Measurements from ENCODE around the gene DNAH2. TPM values are rescaled to one million over a fixed set of nuclear protein-coding genes. Genes with fewer than 3 reads are reported as not detected.

Gene DNAH2
- total RNA-seq, 5 donors from 2014 or later (not counting 1 experiment from before 2014, with no cell fraction given): not detected

DNA sequence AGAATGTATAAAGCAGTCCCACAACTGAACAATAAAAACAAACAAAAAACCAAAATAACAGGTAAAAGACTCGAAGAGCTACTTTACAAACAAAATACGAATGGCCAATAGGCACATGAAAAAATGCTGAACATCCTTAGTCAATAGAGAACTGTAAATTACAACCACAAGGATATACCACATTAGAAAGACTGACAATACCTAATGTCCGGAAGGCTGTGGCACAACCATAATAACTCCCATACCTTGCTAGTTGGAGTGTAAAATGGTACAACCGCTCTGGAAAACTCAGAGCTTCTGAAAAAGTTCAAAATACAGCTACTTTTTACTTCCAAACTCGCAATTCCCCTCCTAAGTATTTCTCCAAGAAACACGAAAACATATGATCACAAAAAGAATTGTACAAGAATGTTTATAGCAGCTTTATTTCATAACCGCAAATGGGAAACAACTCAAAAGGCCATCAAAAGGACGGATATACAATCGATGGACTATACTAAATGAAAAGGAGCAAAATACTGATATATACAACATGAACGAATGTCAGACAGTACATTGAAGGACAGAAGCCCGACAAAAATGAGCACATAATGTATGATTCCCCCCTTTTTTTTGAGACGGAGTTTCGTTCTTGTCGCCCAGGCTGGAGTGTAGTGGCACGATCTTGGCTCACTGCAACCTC lies 32.6 kb upstream of the DNAH2 start:
- Mint-ChIP-seq H3K36me3 (no peaks in the 10 kb centered on the region), H3K4me1 (peaks cover 41 to 52% (median 49%) of the 10 kb centered on the region in 3 donors), H3K27ac (peak overlapping the region; percentile 100), H3K27me3 (no peaks in the 10 kb centered on the region), H3K4me3 (peak overlapping the region; percentile 85 to 99 (median 96)), H3K9me3 (no peaks in the 10 kb centered on the region)
- Histone ChIP-seq H3K27me3 (replicated peaks in 1 of 2; ENCODE audit: control insufficient read depth in 2 of 2, extremely low read depth in 1 of 2, insufficient read depth in 2 of 2, low read length in 1 of 2) (no peaks in the 10 kb centered on the region), H3K4me1 (ENCODE audit: control insufficient read depth in 1 of 2, extremely low read depth in 1 of 2, insufficient read depth in 2 of 2, low read length in 2 of 2) (peaks cover 17 to 35% of the 10 kb centered on the region in 2 experiments), H3K36me3 (ENCODE audit: control insufficient read depth in 2 of 2, extremely low read depth in 1 of 2, insufficient read depth in 1 of 2, low read length in 1 of 2) (peaks cover 0 to 4% of the 10 kb centered on the region in 2 donors), H3K27ac (ENCODE audit: low read length) (peak overlapping the region; percentile 98), H3K9me3 (no peaks in the 10 kb centered on the region), H3K4me3 (ENCODE audit: control insufficient read depth in 1 of 2, extremely low read depth in 1 of 2, low read length in 1 of 2) (peak overlapping the region; percentile 89 to 99)
- POLR2A ChIA-PET: interaction anchor here in 1 of 2 donors (0.6 to 1.0 kb wide), 2 partner anchors 73 to 350 kb away, joined by 3 to 4 read pairs; no protein-coding TSS in a partner anchor
- ATAC-seq (replicated peaks in 1 of 4) (no peak), DNase-seq (peak in 1 of 35 experiments; percentile 33)
- 50% methylated on average over 2 of the region's 15 CpGs for WGBS (ENCODE audit: insufficient coverage)
- CTCF ChIA-PET: interaction anchor here (0.6 to 4.0 kb wide), 6 partner anchors 12 to 1286 kb away, joined by 3 to 26 read pairs (median 4); partner anchors contain the start of genes SAT2 (in 1 of the 2) and TMEM102 (in 1 of the 2)

GRCh38 chr17:7685533-7686221 lies 31.9 kb upstream of the DNAH2 start:
- Histone ChIP-seq H3K27me3 (replicated peaks in 1 of 2; ENCODE audit: control insufficient read depth in 2 of 2, extremely low read depth in 1 of 2, insufficient read depth in 2 of 2, low read length in 1 of 2) (no peaks in the 10 kb centered on the region), H3K4me3 (ENCODE audit: control insufficient read depth in 1 of 2, extremely low read depth in 1 of 2, low read length in 1 of 2) (peak overlapping the region; percentile 89 to 99), H3K36me3 (ENCODE audit: control insufficient read depth in 2 of 2, extremely low read depth in 1 of 2, insufficient read depth in 1 of 2, low read length in 1 of 2) (peaks cover 0 to 7% of the 10 kb centered on the region in 2 donors), H3K4me1 (ENCODE audit: control insufficient read depth in 1 of 2, extremely low read depth in 1 of 2, insufficient read depth in 2 of 2, low read length in 2 of 2) (peaks cover 17 to 35% of the 10 kb centered on the region in 2 experiments), H3K9me3 (no peaks in the 10 kb centered on the region), H3K27ac (ENCODE audit: low read length) (peak overlapping the region; percentile 98)
- ChIA-PET CTCF (interaction anchor here (0.5 to 4.0 kb wide), 9 partner anchors 13 to 1286 kb away, joined by 3 to 36 read pairs (median 4); partner anchors contain the start of genes FXR2 (in 1 of the 2), SAT2 (in 1 of the 2) and TMEM102 (in 1 of the 2)), POLR2A (interaction anchor here (0.6 to 1.2 kb wide), 7 partner anchors 35 to 486 kb away, joined by 3 to 7 read pairs (median 4); partner anchors contain the start of genes ATP1B2 (in 1 of the 2), MPDU1 (in 1 of the 2) and SAT2 (in 1 of the 2))
- peaks cover 3% of the 10 kb centered on the region for H3K36me3 Mint-ChIP-seq
- DNase-seq (peak; percentile 70 to 95 (median 87)), ATAC-seq (replicated peaks in 1 of 4) (peak; percentile 64 to 69 (median 64))
- H3K9me3 Mint-ChIP-seq: no peaks in the 10 kb centered on the region
- peaks cover 43 to 52% (median 52%) of the 10 kb centered on the region in 3 donors for H3K4me1 Mint-ChIP-seq
- H3K27me3 Mint-ChIP-seq: no peaks in the 10 kb centered on the region
- H3K4me3 Mint-ChIP-seq: peak overlapping the region; percentile 85 to 99 (median 96)
- peak overlapping the region; percentile 100 for H3K27ac Mint-ChIP-seq
- WGBS (ENCODE audit: insufficient coverage): 4% methylated on average over 35 of the region's 44 CpGs

DNA sequence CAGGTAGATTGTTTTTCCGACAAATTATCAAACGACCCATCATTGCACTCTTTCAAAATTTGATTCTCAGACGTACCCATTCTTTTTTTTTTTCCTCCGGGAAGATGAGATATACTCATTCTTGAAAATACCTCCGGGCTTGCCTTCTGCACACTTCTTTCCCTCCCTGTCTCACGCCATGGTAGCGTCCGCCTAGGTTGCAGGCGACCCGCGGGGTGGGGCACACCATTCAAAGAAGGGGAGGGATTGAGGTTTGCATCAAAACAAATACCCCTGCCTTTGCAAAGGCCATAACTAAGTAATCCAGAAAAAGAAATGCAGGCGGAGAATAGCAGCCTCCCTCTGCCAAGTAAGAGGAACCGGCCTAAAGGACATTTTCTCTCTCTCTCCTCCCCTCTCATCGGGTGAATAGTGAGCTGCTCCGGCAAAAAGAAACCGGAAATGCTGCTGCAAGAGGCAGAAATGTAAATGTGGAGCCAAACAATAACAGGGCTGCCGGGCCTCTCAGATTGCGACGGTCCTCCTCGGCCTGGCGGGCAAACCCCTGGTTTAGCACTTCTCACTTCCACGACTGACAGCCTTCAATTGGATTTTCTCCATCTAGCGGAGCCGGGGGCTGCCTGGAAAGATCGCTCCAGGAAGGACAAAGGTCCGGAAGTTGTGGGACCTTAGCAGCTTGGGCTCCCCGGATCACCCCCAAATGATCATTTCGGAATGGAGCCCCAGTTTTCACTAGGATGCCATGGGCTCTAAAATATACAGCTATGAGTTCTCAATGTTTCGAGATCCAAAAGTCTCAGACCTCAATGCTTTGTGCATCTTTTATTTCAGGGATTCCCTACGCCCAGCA lies 31.1 kb upstream of the DNAH2 start:
- Histone ChIP-seq H3K27ac (ENCODE audit: low read length) (peak overlapping the region; percentile 98), H3K9me3 (no peaks in the 10 kb centered on the region), H3K4me1 (ENCODE audit: control insufficient read depth in 1 of 2, extremely low read depth in 1 of 2, insufficient read depth in 2 of 2, low read length in 2 of 2) (peaks cover 17 to 35% of the 10 kb centered on the region in 2 experiments), H3K4me3 (ENCODE audit: control insufficient read depth in 1 of 2, extremely low read depth in 1 of 2, low read length in 1 of 2) (peak overlapping the region; percentile 89 to 99), H3K27me3 (replicated peaks in 1 of 2; ENCODE audit: control insufficient read depth in 2 of 2, extremely low read depth in 1 of 2, insufficient read depth in 2 of 2, low read length in 1 of 2) (no peaks in the 10 kb centered on the region), H3K36me3 (ENCODE audit: control insufficient read depth in 2 of 2, extremely low read depth in 1 of 2, insufficient read depth in 1 of 2, low read length in 1 of 2) (peaks cover 0 to 7% of the 10 kb centered on the region in 2 donors)
- POLR2A ChIA-PET: interaction anchor here (0.6 to 1.6 kb wide), 11 partner anchors 36 to 556 kb away, joined by 3 to 7 read pairs (median 5); partner anchors contain the start of genes ATP1B2 (in 1 of the 2), MPDU1 (in 1 of the 2) and SAT2 (in 1 of the 2)
- H3K27me3 Mint-ChIP-seq: no peaks in the 10 kb centered on the region
- H3K4me3 Mint-ChIP-seq: peak overlapping the region; percentile 85 to 99 (median 96)
- ATAC-seq (replicated peaks in 1 of 4): peak; percentile 53 to 55 (median 54)
- DNase-seq: peak; percentile 55 to 90 (median 75)
- H3K4me1 Mint-ChIP-seq: peaks cover 43 to 52% (median 52%) of the 10 kb centered on the region in 3 donors
- WGBS (ENCODE audit: insufficient coverage): 0% methylated on average over 13 of the region's 30 CpGs
- H3K27ac Mint-ChIP-seq: peak overlapping the region; percentile 100
- peaks cover 6% of the 10 kb centered on the region for H3K36me3 Mint-ChIP-seq
- CTCF ChIA-PET: interaction anchor here (0.5 to 4.0 kb wide), 33 partner anchors 35 to 691 kb away, joined by 3 to 36 read pairs (median 4); partner anchors contain the start of genes ATP1B2 (in 1 of the 2), FXR2 (in 1 of the 2), GABARAP (in 1 of the 2) and KRABD2 (in 1 of the 2)
- no peaks in the 10 kb centered on the region for H3K9me3 Mint-ChIP-seq

GRCh38 chr17:7687072-7687907 lies 30.3 kb upstream of the DNAH2 start, which contains the start of gene TP53:
Gene TP53, minus strand, starts transcription at chr17:7687490. Its CDS starts 10,896 bp downstream, at chr17:7676594.
- ATAC-seq (replicated peaks in 1 of 4): peak; percentile 47 to 62 (median 58)
- ChIA-PET CTCF (interaction anchor here (0.5 to 4.0 kb wide), 42 partner anchors 13 to 690 kb away, joined by 3 to 36 read pairs (median 4); partner anchors contain the start of genes ATP1B2 (in 2 of the 2), ACADVL (in 1 of the 2), DLG4 (in 1 of the 2) and FXR2 (in 1 of the 2)), POLR2A (interaction anchor here (0.5 to 1.6 kb wide), 19 partner anchors 9 to 762 kb away, joined by 3 to 7 read pairs (median 4); partner anchors contain the start of genes SAT2 (in 2 of the 2), ATP1B2 (in 1 of the 2), CNTROB (in 1 of the 2) and MPDU1 (in 1 of the 2))
- Histone ChIP-seq H3K27ac (ENCODE audit: low read length) (peak within 1 kb of the TSS; percentile 98), H3K27me3 (replicated peaks in 1 of 2; ENCODE audit: control insufficient read depth in 2 of 2, extremely low read depth in 1 of 2, insufficient read depth in 2 of 2, low read length in 1 of 2) (no peaks in the 10 kb centered on the region), H3K4me3 (ENCODE audit: control insufficient read depth in 1 of 2, extremely low read depth in 1 of 2, low read length in 1 of 2) (peak within 1 kb of the TSS; percentile 89 to 99), H3K36me3 (ENCODE audit: control insufficient read depth in 2 of 2, extremely low read depth in 1 of 2, insufficient read depth in 1 of 2, low read length in 1 of 2) (peaks cover 0 to 7% of the 10 kb centered on the region in 2 donors), H3K4me1 (ENCODE audit: control insufficient read depth in 1 of 2, extremely low read depth in 1 of 2, insufficient read depth in 2 of 2, low read length in 2 of 2) (peaks cover 17 to 35% of the 10 kb centered on the region in 2 experiments), H3K9me3 (no peaks in the 10 kb centered on the region)
- H3K27ac Mint-ChIP-seq: peak within 1 kb of the TSS; percentile 100
- H3K36me3 Mint-ChIP-seq: peaks cover 6% of the 10 kb centered on the region
- DNase-seq: peak; percentile 70 to 94 (median 87)
- H3K4me3 Mint-ChIP-seq: peak within 1 kb of the TSS; percentile 85 to 99 (median 96)
- WGBS (ENCODE audit: insufficient coverage): under 1% methylated on average over 24 of the region's 30 CpGs
- no peaks in the 10 kb centered on the region for H3K9me3 Mint-ChIP-seq
- H3K27me3 Mint-ChIP-seq: no peaks in the 10 kb centered on the region
- H3K4me1 Mint-ChIP-seq: peaks cover 43 to 52% (median 52%) of the 10 kb centered on the region in 3 donors

All from T-cell (primary cell).